NT2/D1 (cell line): ENCODE measurements around the gene STOML1.

Source experiments
- SUZ12 ChIP-seq: IDR thresholded peaks from 2 replicates; pipeline ENCODE4 v1.6.1; 2011; ENCODE audit not compliant: insufficient read length, insufficient read depth; ENCODE audit errors: extremely low read depth
- YY1 ChIP-seq: IDR thresholded peaks from 2 replicates; pipeline ENCODE4 v1.6.1; 2011; ENCODE audit not compliant: insufficient read length, insufficient read depth
- ZNF274 ChIP-seq: IDR thresholded peaks from 2 replicates; pipeline ENCODE4 v1.6.1; 2011; ENCODE audit warnings: mild to moderate bottlenecking, low read depth, low read length

DNA sequence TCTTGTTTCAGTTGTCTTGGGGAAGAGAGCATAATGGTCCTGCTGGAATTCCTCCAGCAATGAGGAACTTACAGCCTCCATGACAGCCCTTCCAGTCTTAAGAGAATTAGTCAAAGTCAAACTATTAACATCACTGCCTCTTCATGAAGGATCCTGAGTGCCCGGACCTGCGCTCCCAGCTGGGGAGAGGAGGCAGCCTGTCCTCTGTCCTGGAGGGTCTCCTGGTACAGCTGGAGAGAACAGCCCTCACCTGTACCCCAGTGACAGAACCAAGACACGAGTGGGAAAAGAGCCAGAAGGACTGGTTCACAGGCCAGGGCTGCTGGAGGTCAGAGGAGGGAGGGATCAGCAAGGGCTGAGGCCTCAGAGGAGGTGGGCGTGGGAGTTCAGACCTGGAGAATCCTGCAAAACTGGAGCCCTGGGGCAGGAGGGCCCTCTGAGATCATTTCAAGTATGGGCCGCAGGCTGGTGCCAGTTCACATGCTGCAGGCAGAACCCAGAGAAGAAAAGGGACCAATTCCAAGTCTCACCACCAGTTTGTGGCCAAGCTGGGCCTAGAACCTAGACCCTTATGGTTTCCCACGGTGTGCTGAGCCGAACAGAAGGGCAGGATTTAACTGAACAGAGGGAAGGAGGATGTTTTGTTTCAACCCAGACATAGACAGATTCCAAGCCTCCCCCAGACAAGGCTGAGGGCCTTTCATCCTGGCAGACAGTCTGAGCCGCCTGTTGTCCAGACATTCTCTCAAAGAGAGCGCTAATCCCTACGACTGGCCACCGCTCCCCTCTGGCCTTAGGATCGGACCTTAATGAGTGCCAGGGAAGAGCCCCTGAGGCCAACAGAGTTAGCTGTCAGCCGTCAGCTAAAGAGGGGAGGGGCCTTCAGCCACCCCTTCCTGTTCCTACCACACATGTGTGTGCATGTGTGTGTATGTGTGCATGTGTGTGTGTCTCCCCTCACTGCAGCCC, 47.6 kb downstream of the STOML1 start:
- TF ChIP-seq YY1 = no peak
- TF ChIP-seq ZNF274 = no peak
- no peak for TF ChIP-seq SUZ12
